GM21360 (cell line): ENCODE measurements around the gene RUNX2.

Source experiments
- ATAC-seq: cut with Tn5 transposase; IDR thresholded peaks from one replicate; pipeline ENCODE4 v1.9.1; 2021; ENCODE audit warnings: mild to moderate bottlenecking, moderate library complexity; ENCODE audit not compliant: unreplicated experiment

RUNX2 gene

DNA sequence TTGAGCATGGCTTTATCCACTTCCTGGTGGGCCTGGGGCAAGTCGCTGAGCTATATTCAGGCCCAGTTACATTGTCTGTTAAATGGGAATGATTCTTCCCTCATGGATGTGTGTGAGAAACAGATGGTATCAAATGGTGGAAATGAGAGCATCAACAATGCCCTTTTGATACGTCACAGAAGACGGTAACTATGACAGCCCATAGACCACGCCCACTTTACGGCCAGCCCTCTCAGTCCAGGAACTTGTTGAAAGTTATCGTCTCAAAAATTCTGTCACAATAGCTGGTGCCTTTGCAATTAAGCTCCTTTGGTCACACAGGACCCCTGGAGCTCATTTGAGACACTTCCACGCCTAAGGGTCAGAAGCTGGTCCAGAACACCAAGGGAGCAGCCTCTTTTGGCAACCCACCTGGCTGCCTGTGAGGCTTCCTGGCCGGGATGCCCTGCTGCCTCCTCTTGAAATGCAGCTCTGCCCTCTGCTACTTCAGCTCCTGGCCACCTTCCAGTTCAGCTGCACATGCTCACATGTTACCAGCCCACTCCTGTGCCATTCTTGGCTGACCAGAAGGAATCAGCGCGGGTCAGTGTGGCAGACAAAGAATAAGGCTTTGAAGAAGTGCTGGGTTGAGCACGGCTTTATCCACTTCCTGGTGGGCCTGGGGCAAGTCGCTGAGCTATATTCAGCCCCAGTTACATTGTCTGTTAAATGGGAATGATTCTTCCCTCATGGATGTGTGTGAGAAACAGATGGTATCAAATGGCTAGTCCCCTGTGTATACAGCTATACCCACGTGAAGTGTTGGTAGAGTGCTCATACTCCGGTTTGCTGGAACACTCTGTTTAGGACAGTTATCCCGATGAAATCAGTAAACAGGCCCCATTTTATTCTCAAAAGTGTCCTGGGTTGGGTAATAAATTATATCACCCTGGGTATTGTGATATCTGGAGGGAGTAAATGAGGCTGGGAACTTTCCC lies 248.8 kb downstream of the RUNX2 start:
- no peak for ATAC-seq

DNA sequence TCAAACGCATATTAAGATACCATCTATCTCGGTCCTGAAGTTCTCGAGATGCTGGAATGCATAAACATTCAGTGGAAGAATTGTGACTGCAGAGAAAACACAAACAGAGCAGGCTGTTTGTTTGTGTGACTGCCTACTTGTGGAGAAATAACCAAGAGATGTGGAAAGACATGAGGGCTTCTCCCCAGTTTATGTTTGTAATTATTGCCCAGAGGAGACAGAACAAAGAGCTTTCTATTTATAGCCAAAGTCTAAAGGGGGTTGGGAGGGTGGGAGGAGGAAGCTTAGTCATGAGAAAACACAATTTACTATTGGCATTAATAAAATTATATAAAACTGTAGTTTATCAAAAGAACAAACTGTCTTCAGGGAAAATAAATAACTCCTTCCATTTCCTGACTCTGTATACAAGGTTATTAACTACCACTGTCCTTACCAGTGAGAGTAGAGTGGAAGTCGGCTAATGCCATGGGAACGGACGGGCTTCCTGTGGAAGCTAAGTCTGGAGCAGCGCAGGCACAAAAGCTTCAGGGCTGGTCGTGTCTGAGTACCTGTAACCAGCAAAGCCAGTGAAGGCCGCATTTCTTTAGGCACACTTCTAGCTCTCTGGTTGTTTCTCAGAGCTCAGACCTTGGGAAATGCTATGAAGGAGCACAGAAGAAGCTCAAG lies 249.8 kb downstream of the RUNX2 start:
- no peak for ATAC-seq

DNA sequence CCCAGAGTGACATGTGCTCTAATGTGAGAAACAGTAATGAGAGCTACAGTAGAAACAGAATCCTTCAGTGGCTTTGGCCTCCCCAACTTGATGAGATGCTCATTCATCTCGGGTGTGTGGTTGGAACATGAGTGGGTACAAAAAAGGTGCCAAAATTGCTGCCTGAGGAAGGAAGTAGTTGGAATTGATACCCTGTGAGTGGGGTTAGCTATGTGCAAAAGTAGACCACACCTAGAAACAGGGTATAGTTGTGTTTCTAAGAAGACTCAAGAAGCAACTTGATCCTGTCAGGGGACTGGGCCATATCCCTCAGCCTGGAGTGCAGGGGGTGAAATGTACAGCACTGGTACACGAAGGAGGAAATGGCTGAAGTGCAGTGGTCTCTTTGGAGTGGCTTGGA lies 256.0 kb downstream of the RUNX2 start:
- no peak for ATAC-seq

GRCh38 chr6:45586216-45587171 lies 258.4 kb downstream of the RUNX2 start:
- ATAC-seq = no peak

DNA sequence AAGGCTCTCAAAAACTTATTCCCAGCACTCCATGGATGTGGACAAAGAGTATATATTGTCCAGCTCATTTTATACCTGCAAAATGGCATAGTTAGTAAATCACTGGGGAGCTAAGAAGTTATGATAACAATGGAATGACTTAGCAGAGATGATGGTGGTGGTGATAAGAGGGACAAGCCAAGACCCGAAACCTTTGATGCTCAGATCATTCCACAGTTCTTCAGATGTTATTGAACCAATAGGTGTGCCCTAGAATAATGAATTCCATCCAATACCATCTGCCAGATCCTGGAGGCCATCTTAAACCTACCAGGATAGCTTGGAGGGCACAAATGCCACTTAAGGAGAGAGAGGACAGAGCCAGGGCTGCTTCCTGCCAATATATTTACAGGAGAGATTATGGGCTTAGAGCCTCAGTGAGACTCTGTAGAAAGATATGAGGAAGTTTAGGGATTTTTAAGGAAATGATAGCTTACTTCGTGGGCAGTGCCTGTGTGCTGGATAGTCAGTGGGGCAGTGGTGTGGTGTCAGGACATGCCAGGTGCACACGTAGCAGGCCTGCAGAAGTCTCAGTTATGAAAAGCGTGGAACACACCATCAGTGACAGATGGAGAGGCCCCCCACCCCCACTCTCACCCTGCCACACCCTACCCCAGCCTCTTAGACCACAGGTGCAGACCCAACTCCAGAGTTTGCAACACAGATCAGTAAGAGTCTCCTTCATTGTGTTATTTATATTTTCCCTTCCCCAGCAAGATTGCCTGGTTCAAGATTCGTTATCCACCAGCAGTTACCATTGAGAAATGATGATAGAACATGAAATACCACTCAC lies 259.3 kb downstream of the RUNX2 start:
- no peak for ATAC-seq

DNA sequence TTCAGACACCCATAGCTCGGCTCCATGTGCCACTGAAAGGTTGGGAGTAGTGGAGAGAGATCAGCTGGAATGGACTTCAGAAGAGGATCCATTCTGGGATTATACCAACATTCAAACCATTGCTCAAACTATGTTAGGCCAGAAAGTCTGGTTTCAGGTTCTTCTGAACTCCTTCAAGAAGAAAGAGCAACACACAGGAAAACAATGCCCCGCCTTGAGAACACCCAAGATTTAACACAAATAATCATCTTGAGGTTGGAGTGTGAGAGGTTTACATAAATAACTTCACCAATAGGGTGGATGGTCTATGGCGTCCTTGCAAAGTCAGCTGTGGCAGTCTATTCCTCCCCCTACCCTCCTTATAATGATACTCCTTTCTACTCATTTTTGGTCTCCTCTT lies 261.2 kb downstream of the RUNX2 start:
- no peak for ATAC-seq

GRCh38 chr6:45590226-45590625 lies 262.1 kb downstream of the RUNX2 start:
- ATAC-seq = no peak

DNA sequence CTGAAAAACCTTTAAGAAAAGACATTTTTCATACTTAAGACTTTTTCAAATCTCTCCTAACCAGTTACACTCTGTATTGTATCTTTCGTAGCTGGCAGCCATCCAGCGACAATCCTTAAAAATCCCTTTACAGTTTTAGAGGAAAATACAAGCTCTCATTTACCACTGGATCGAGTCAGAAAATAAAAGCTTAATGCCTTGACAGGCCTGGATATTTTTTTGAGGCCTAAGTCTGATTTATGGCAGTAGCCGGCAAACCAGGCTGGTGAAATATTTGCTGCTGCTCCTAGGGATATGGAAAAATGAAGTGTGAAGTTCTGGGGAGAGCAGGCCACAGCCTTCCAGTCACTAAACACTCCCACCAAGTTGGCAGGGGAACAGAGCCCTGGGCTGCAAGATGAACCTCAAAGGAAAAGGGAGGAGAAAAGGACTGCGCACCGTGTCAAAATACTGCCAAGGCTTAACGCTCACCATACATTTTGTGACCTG lies 262.6 kb downstream of the RUNX2 start:
- ATAC-seq = no peak

DNA sequence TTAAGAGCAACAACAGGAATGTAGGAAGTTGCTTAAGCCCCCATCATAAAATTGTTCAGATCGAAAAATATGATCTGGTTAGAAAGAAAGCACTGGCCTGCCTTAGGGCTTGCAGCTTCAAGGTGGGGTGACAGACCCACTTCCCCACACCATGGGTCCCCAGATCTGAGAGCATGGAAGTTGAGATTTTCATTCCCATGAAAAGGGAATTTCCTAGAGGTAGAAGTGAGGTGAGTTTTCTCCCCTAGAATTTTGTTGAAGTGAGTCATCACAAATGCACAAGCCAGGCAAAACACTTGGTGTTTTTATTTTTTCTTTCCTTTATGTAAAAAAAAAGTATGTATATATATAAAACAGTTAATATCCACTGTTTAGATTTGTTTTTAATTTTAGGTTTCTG lies 263.2 kb downstream of the RUNX2 start:
- ATAC-seq = no peak

DNA sequence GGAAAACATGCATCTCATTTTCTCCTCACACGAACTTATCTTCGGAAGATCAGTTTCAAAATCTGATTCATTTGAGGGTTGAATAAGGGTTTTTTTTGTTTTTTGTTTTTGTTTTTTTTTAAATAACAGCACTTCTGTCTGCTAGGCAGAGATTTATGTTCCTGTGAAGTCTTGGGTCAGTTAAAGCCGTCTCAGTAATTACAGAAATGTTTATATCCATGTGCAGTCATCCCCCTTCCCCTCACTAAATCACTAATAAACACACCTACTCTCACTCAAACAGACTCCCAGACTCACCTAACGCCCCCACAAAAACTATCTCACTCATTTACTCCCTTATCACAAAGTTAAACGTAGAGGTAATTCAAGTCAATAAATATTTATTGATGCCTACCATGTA lies 263.8 kb downstream of the RUNX2 start:
- ATAC-seq = no peak

DNA sequence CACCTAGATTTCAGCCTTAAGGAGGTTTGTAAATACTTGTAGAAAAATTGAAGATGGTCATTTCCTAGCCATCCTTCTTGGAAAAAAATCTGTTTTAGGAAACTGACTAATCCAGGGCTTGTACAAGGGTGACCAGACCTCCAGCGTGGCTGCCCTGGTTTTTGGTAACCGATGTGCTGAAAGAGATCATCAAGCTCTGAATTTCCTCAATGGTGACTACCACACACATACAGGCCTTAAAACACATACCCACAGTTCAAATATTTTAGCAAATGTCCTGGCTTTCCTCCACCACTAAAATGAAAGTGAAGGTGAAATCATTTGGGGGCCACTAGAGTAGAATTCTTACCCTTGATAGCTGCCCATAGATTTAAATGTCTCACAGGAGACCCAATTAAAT lies 264.9 kb downstream of the RUNX2 start:
- no peak for ATAC-seq

DNA sequence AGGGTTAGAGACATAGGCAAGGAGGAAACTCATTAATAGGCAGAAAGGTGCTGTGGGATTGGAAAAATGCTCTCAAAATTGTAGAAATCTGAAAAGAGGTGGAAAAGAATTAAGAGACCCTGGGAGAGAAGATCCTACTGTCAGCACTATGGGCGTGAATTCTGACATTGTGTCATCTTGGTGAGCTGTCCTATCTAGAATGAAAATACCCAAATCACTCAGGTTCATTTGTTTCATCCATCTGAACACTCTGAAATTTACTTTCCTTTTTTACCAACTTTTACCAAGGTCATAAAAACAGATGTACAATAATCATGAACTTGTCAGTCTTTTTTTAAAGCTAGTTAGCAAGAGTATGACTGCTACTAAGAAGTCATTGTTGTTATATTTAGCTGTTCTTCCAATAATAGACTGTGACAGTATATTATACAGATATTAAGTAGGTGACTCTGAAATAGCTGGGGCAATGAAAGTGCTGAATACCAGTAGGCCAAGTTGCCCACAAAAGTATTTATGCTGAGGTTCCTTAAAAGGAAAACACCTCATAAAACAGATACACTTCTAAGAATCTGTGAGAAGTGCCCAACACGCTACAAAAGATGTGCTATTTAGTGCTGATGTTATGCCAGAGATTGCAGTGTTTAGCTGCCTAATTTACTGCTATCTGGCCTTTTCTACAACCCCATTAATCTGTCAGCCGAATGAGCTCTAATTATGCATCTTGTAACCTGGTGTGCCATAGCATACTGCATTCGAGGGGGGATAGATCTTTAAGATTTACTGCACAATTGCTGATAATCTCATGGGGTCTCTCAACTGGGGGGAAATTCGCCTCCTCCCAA lies 267.1 kb downstream of the RUNX2 start:
- ATAC-seq = no peak

DNA sequence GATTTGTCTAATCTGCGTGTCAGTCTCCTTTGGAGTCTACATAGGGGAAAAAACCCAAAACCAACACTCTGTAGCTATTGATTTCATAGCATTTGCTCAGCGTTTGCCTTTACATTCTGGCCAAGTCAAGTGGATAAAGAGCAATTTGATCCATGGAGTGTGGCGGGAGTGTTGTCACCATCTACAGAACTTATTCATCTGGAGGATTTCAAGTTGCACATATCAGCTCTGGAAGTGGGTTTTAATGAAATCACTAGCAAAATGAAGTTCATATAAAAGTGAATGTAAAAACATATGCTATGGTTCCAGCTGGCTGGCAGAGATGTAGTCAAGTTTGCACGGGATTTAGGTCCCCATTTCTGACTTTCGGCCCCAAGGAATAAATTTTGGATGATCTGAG lies 269.3 kb downstream of the RUNX2 start:
- no peak for ATAC-seq

GRCh38 chr6:45599053-45599452 lies 270.9 kb downstream of the RUNX2 start:
- ATAC-seq = no peak

- ATAC-seq = no peak
Observed at GRCh38 chr6:45605971-45606370, 277.8 kb downstream of the RUNX2 start.

GRCh38 chr6:45606831-45607400 lies 278.8 kb downstream of the RUNX2 start:
- no peak for ATAC-seq

- no peak for ATAC-seq
Observed at GRCh38 chr6:45607798-45608197, 279.7 kb downstream of the RUNX2 start.

- no peak for ATAC-seq
Observed at GRCh38 chr6:45608252-45608913, 280.3 kb downstream of the RUNX2 start.
